D721Med (cell line): ENCODE results near the gene CORO1C.
"Not testable (repeated sequence)": the region's sequence is repeated elsewhere in the genome, so short reads cannot be mapped to it uniquely, and the experiment has no call there.

Experiments
- DNase-seq: peaks from one replicate; pipeline ENCODE4 v3.0.0; 2011; ENCODE audit warnings: low spot score; ENCODE audit not compliant: insufficient read length
- FAIRE-seq: peaks from 2 replicates; lab custom pipeline; 2011; peaks lifted over from hg19 to GRCh38; lab: Jason Lieb, UNC
- TF ChIP-seq, protein P1 (sequence below): IDR thresholded peaks from 2 replicates; pipeline ENCODE4 v1.5.1; 2012; ENCODE audit warnings: mild to moderate bottlenecking, control low read depth; ENCODE audit not compliant: insufficient read depth; ENCODE audit errors: missing control alignments

CORO1C gene

DNA sequence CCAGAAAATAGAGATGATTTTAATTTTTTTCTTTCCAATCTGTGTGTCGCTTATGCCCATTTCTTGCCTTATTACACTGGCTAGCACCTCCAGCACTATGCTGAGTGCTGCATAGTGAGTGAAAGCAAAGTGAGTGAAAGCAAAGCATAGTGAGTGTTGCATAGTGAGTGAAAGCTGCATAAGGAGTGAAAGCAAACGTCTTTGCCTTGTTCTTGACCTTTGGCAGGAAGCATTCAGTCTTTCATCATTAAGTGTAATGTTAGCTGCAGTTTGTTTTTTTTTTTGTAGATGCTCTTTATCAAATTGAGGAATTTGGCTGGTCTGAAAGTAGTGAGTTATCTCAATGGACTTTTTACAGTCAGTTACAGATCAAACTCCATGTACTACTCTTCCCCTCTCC, 6.9 kb upstream of the CORO1C start:
- FAIRE-seq = no peak
- TF ChIP-seq, protein P1, sequence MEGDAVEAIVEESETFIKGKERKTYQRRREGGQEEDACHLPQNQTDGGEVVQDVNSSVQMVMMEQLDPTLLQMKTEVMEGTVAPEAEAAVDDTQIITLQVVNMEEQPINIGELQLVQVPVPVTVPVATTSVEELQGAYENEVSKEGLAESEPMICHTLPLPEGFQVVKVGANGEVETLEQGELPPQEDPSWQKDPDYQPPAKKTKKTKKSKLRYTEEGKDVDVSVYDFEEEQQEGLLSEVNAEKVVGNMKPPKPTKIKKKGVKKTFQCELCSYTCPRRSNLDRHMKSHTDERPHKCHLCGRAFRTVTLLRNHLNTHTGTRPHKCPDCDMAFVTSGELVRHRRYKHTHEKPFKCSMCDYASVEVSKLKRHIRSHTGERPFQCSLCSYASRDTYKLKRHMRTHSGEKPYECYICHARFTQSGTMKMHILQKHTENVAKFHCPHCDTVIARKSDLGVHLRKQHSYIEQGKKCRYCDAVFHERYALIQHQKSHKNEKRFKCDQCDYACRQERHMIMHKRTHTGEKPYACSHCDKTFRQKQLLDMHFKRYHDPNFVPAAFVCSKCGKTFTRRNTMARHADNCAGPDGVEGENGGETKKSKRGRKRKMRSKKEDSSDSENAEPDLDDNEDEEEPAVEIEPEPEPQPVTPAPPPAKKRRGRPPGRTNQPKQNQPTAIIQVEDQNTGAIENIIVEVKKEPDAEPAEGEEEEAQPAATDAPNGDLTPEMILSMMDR = no peak
- DNase-seq = no peak

DNA sequence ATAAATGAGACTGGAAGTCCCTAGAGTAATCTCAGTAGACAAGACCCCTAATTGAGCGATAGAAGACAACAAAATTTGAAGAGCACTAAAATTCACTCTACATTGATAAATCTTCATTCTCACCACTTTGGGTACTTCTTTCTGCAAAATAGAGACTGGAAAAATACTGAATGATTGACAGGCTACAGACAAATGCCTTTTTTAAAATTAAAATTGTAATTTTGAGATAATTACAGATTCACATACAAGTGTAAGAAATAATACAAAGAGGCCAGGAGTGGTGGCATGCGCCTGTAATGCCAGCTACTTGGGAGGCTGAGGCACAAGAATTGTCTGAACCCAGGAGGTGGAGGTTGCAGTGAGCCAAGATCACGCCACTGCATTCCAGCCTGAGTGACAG, 4.5 kb upstream of the CORO1C start:
- TF ChIP-seq, protein P1 = no peak
- DNase-seq (no peak), FAIRE-seq (no peak)

DNA sequence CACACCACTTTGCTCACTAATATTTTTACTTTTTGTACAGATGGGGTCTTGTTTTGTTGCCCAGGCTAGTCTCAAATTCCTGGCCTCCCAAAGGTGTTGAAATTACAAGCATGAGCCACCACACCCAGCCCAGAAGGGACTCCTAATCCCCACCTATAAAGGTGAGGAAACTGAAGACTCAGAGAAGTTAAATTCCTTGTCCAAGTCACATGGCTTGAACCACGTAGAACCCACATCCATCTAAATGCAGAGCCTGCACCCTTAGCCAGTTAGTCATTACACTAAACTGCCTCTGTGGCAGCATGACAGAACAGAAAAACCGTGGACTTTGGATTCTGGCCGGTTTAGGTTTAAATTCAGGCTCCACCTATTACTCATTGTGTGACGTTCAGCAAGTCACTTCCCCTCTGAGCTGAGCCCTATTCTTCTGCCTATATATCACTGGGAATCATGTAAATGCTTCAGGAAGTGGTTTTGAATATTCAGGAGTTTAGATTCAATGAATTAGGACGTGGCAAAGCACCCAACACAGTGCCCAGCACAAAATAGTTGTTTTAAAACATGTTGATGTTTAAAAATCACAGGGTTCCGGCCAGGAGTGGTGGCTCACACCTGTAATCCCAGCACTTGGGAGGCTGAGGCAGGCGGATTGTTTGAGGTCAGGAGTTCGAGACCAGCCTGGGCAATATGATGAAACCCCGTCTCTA, 3.0 kb upstream of the CORO1C start:
- FAIRE-seq = no peak
- no peak for DNase-seq
- TF ChIP-seq, protein P1 = no peak

DNA sequence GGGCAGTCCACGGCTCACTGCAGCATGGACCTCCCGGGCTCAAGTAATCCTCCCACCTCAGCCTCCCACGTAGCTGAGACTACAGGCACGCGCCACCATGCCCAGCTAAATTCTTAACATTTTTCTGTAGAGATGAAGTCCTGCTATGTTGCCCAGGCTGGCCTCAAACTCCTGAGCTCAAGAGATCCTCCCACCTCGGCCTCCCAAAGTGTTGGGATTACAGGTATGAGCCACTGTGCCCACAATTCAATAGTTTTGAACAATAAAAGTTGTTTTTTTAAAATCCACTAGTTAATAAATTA, 1.9 kb upstream of the CORO1C start:
- FAIRE-seq, DNase-seq: not testable (repeated sequence)

DNA sequence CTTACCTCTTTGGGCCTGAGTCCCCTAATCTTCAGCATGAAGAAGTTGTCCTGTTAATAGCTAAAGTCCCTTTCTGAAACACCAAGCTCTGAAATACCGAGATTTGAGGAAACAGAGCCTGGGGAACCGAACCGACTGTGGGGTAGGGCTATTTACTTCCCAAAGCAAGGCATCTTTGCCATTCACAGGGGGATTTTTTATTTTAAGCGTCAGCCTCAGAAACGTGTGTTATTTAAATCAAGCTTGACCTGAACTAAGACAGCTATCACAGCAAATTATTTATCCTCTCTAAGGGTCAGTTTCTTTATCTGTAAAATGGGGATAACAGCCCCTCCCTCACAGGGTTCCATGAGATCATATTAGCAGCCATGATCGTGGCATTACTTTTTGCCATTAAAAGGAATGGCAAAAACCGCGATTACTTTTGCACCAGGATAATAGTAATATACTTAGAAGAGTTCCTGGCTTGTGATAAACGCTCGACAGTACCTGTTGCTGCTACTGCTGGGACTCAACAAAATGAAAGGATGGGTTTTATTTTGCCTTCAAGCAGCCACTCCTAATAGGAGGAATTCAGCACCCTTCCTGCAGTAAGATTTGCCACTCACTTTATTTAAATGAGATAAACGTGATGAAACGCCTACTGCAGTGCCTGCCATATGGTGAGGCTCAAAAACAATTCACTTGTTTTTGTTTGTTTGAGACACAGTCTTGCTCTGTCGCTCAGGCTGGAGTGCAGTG, 1.3 kb upstream of the CORO1C start:
- FAIRE-seq (no peak), DNase-seq (no peak)
- TF ChIP-seq, protein P1 = no peak

DNA sequence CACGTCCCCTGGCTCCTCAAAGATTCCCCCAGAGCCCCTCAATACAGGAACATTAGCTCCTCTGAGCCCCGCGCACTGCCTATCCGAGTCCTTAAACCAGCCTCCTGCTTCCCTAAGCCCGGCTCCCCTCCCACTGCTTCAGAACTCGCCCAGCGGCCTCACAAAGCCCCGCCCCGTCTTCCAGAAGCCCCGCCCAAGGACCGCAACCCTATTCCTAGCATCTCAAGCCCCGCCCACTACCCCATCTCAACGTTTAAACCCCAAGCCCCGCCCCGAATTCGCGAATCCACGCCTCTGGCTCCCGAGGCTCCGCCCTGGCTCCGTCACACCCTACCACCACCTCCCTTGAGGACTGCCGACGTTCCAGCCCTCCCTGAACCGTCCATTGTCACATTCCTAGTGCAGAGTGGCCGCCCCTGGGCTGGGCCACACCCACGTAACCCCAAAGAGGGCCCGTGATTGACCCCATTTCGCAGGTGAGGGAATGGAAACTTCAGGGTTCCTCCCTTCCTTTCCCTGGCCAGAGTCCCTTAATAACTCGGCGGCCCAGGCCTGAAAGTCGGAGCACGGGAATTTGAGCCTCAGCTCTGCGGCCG, 646 bp upstream of the CORO1C start:
- no peak for FAIRE-seq
- TF ChIP-seq, protein P1 = no peak
- DNase-seq = peak; percentile 76

DNA sequence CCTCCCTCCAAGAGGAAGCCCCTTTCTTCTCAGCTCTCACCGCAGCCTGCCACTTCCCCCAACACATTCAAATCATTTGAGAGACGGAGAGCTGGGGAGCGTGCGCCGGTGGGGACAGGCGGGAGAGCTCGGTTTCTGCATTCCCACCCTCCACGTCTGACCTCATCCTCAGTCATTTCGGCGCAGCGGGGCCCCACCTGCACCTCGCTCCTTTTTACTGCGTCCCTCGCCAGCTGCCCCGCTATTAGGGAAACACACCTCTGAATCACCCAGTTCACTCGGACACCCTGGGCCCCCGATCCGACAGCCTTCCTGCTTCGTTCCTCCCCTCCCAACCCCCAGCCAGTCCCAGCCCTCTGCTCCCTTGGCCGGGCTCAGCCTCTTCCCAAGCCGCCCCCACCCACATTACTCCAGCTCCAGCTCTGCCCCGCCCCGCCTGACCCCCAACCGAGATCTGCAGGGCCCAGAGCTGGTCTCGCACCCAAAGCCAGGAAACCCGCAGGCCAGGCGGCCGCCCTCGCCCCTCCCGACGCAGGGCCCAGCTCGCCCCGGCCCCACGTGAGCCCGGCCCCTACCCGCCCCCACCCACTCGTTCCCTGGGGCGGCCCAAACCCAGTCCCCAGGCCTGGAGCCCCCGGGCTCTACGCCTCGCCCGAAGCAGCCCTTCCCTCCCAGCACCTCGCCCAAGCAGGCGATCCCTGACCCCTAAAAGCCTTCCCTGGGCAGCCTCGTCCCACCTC, 783 bp downstream of the CORO1C start:
- no peak for FAIRE-seq
- TF ChIP-seq, protein P1 = no peak
- no peak for DNase-seq
